KG1 (cell line): ENCODE results near the gene RBM44.

Experiments used
- DNase-seq: peaks from one replicate; lab custom pipeline; 2025; lab: John Stamatoyannopoulos, UW

Gene RBM44

GRCh38 chr2:237888389-237888788, 89.8 kb downstream of the RBM44 start:
- no peak for DNase-seq

GRCh38 chr2:237889016-237889415, 90.4 kb downstream of the RBM44 start:
- DNase-seq, result no peak

GRCh38 chr2:237889811-237890210, 91.2 kb downstream of the RBM44 start:
- DNase-seq, result no peak
